Subcutaneous abdominal adipose tissue (tissue), 5 donors: Measurements from ENCODE around the gene TSTD2.
A peak's percentile ranks its signal among the peaks of the same experiment; 100 is the strongest.
"Not testable (repeated sequence)": the region's sequence is repeated elsewhere in the genome, so short reads cannot be mapped to it uniquely, and the experiment has no call there.

Experiments
- H3K27ac ChIP-seq: one replicate; pipeline ENCODE4 v1.7.0; 2013; ENCODE audit warnings: low read depth, mild to moderate bottlenecking, inconsistent platforms, low read length, moderate library complexity
- H3K27me3 ChIP-seq, 5 donors: one replicate each; pipeline ENCODE4 v1.7.0; 2013; ENCODE audit warnings: low read length in 5 of 5, inconsistent platforms in 1 of 5; ENCODE audit not compliant: control insufficient read depth in 5 of 5, insufficient read depth in 4 of 5
- H3K36me3 ChIP-seq, 5 donors: one replicate each; pipeline ENCODE4 v1.7.0; 2013; ENCODE audit warnings: low read length in 5 of 5; ENCODE audit not compliant: control insufficient read depth in 5 of 5, insufficient read depth in 5 of 5
- H3K4me1 ChIP-seq, 5 donors: one replicate each; pipeline ENCODE4 v1.7.0; 2013; ENCODE audit warnings: low read length in 5 of 5, mild to moderate bottlenecking in 3 of 5, moderate library complexity in 1 of 5; ENCODE audit not compliant: control insufficient read depth in 5 of 5, insufficient read depth in 5 of 5
- H3K4me3 ChIP-seq, 5 donors: one replicate each; pipeline ENCODE4 v1.7.0; 2013; ENCODE audit warnings: low read length in 5 of 5, low read depth in 1 of 5
- H3K9ac ChIP-seq, 5 donors: one replicate each; pipeline ENCODE4 v1.7.0; 2013; ENCODE audit warnings: low read length in 5 of 5, mild to moderate bottlenecking in 4 of 5, moderate library complexity in 3 of 5
- H3K9me3 ChIP-seq, 5 donors: one replicate each; pipeline ENCODE4 v1.7.0; 2013; ENCODE audit warnings: low read length in 5 of 5; ENCODE audit not compliant: control insufficient read depth in 5 of 5
- donor health status: healthy.
- donor health status: healthy.
- donor health status: healthy.
- donor health status: healthy.
- donor health status: healthy.

The TSTD2 gene

GRCh38 chr9:97575673-97576200 lies 57.4 kb downstream of the TSTD2 start:
- H3K4me3 ChIP-seq = peak overlapping the region in 3 of 5 donors; percentile 10 to 36 (median 24)
- no peak overlapping the region for H3K27ac ChIP-seq

GRCh38 chr9:97574921-97575672 lies 58.1 kb downstream of the TSTD2 start:
- H3K4me3 ChIP-seq = peak overlapping the region in 4 of 5 donors; percentile 10 to 36 (median 22)
- H3K27ac ChIP-seq, H3K36me3 ChIP-seq, H3K27me3 ChIP-seq, H3K9ac ChIP-seq, H3K9me3 ChIP-seq: not testable (repeated sequence)
- H3K4me1 ChIP-seq = peaks cover 3 to 43% (median 35%) of the 10 kb centered on the region in 5 donors

More at GRCh38 chr9:97575673-97576200, 57.4 kb downstream of the TSTD2 start:
- Histone ChIP-seq H3K27me3 (no peaks in the 10 kb centered on the region), H3K36me3 (no peaks in the 10 kb centered on the region), H3K9ac (no peak overlapping the region), H3K9me3 (no peaks in the 10 kb centered on the region), H3K4me1 (peaks cover 3 to 38% (median 32%) of the 10 kb centered on the region in 5 donors)

- peaks cover 3 to 38% (median 28%) of the 10 kb centered on the region in 5 donors for H3K4me1 ChIP-seq
- not testable (repeated sequence) for H3K9me3 ChIP-seq, H3K36me3 ChIP-seq
These were observed 59.0 kb downstream of the TSTD2 start for GRCh38 chr9:97574101-97574571.

GRCh38 chr9:97573482-97574073 lies 59.6 kb downstream of the TSTD2 start:
- Histone ChIP-seq H3K9me3 (no peaks in the 10 kb centered on the region), H3K9ac (no peak overlapping the region), H3K4me3 (no peak overlapping the region), H3K4me1 (peaks cover 2 to 32% (median 23%) of the 10 kb centered on the region in 5 donors), H3K27ac (no peak overlapping the region), H3K27me3 (no peaks in the 10 kb centered on the region), H3K36me3 (peaks cover 0 to 5% (median 0%) of the 10 kb centered on the region in 5 donors)

More at GRCh38 chr9:97574101-97574571, 59.0 kb downstream of the TSTD2 start:
- not testable (repeated sequence) for H3K9ac ChIP-seq, H3K27ac ChIP-seq, H3K27me3 ChIP-seq, H3K4me3 ChIP-seq

GRCh38 chr9:97572892-97573365 lies 60.2 kb downstream of the TSTD2 start:
- H3K27me3 ChIP-seq = no peaks in the 10 kb centered on the region
- H3K4me1 ChIP-seq = peaks cover 2 to 29% (median 19%) of the 10 kb centered on the region in 5 donors
- no peak overlapping the region for H3K9ac ChIP-seq
- H3K27ac ChIP-seq = no peak overlapping the region
- H3K36me3 ChIP-seq = peaks cover 0 to 5% (median 0%) of the 10 kb centered on the region in 5 donors
- no peaks in the 10 kb centered on the region for H3K9me3 ChIP-seq
- H3K4me3 ChIP-seq = no peak overlapping the region

- Histone ChIP-seq H3K4me3 (no peak overlapping the region), H3K27ac (no peak overlapping the region)
These were observed 60.8 kb downstream of the TSTD2 start for GRCh38 chr9:97572196-97572891.

GRCh38 chr9:97571664-97572063 lies 61.5 kb downstream of the TSTD2 start:
- Histone ChIP-seq H3K27ac (no peak overlapping the region), H3K9me3 (no peaks in the 10 kb centered on the region)

More at GRCh38 chr9:97572196-97572891, 60.8 kb downstream of the TSTD2 start:
- peaks cover 2 to 23% (median 19%) of the 10 kb centered on the region in 5 donors for H3K4me1 ChIP-seq
- H3K27me3 ChIP-seq = no peaks in the 10 kb centered on the region
- no peak overlapping the region for H3K9ac ChIP-seq
- peaks cover 0 to 5% (median 0%) of the 10 kb centered on the region in 5 donors for H3K36me3 ChIP-seq
- no peaks in the 10 kb centered on the region for H3K9me3 ChIP-seq

GRCh38 chr9:97570899-97571298 lies 62.3 kb downstream of the TSTD2 start:
- H3K36me3 ChIP-seq = peaks cover 0 to 5% (median 0%) of the 10 kb centered on the region in 5 donors
- no peak overlapping the region for H3K9ac ChIP-seq
- H3K27ac ChIP-seq = no peak overlapping the region
- H3K9me3 ChIP-seq = no peaks in the 10 kb centered on the region
- no peak overlapping the region for H3K4me3 ChIP-seq
- H3K4me1 ChIP-seq = peaks cover 0 to 21% (median 15%) of the 10 kb centered on the region in 5 donors
- H3K27me3 ChIP-seq = no peaks in the 10 kb centered on the region

More at GRCh38 chr9:97571664-97572063, 61.5 kb downstream of the TSTD2 start:
- H3K27me3 ChIP-seq = no peaks in the 10 kb centered on the region
- H3K36me3 ChIP-seq = peaks cover 0 to 5% (median 0%) of the 10 kb centered on the region in 5 donors
- no peak overlapping the region for H3K9ac ChIP-seq
- no peak overlapping the region for H3K4me3 ChIP-seq
- H3K4me1 ChIP-seq = peaks cover 0 to 21% (median 16%) of the 10 kb centered on the region in 5 donors

GRCh38 chr9:97568461-97569275 lies 64.5 kb downstream of the TSTD2 start:
- H3K27ac ChIP-seq = no peak overlapping the region
- no peaks in the 10 kb centered on the region for H3K9me3 ChIP-seq
- H3K36me3 ChIP-seq = peaks cover 0 to 5% (median 0%) of the 10 kb centered on the region in 5 donors
- no peaks in the 10 kb centered on the region for H3K27me3 ChIP-seq
- H3K4me1 ChIP-seq = peaks cover 4 to 44% (median 30%) of the 10 kb centered on the region in 5 donors
- no peak overlapping the region for H3K9ac ChIP-seq
- H3K4me3 ChIP-seq = no peak overlapping the region
